Testis (tissue), 3 donors: Measurements from ENCODE around the gene BAMBI. TPM values are rescaled to one million over a fixed set of nuclear protein-coding genes. Genes with fewer than 3 reads are reported as not detected.

Experiments used
- DNase-seq: peaks from one replicate; pipeline ENCODE4 v3.0.0-alpha.2; 2019
- H3K27ac ChIP-seq, 2 donors: fragments of 200-600 bp; sonication (generic); one replicate each; pipeline ENCODE4 v1.5.1; 2019
- H3K27me3 ChIP-seq: fragments of 200-600 bp; sonication (generic); one replicate; pipeline ENCODE4 v1.5.1; 2019
- H3K36me3 ChIP-seq: fragments of 200-600 bp; sonication (generic); one replicate; pipeline ENCODE4 v1.5.1; 2017; ENCODE audit warnings: low read depth; ENCODE audit errors: missing control alignments
- H3K4me1 ChIP-seq: fragments of 200-600 bp; sonication (generic); one replicate; pipeline ENCODE4 v1.5.1; 2019
- H3K4me3 ChIP-seq, 2 donors: fragments of 200-600 bp; sonication (generic); one replicate each; pipeline ENCODE4 v1.5.1; 2017 to 2019
- H3K9me3 ChIP-seq: fragments of 200-600 bp; sonication (generic); one replicate; pipeline ENCODE4 v1.5.1; 2017
- POLR2A ChIP-seq: fragments of 450-650 bp; IDR thresholded peaks from one replicate; pipeline ENCODE4 v1.6.1; 2017; ENCODE audit warnings: antibody characterized with exemption, mild to moderate bottlenecking, moderate library complexity
- WGBS, 2 donors: methylation state at CpG; one replicate each; pipeline ENCODE4 v1.1.5; 2018; 5-methylcytosine and 5-hydroxymethylcytosine counted together
- intact Hi-C: fragments of 100-400 bp; cut with DNase I; formaldehyde crosslinking; loops from one replicate; pipeline ENCODE4 v1.15.1; 2023; ENCODE audit warnings: low total_unique reads
- polyA plus RNA-seq: library from polyadenylated mRNA; stranded (reverse); fragments of 350-450 nt; fragmentation: Illumina TruSeq; extraction: RNeasy Lipid Tissue Mini Kit (QIAGEN cat#74804); gene quantifications from one replicate; pipeline ENCODE4 v1.2.3, GENCODE V29; 2014; ENCODE audit warnings: low read depth, low replicate concordance; ENCODE audit not compliant: insufficient read depth
- total RNA-seq, 2 donors: library from RNA; depleted of rRNA; stranded (reverse); fragments of >200 nt; gene quantifications; one replicate each; pipeline ENCODE4 v1.2.3, GENCODE V29; 2016
- TF ChIP-seq, protein P1 (sequence below), 3 experiments: fragments of 450-650 bp in 2 of 3; fragments of 200-600 bp in 1 of 3; sonication (generic) in 1 of 3; IDR thresholded peaks; one replicate each; pipeline ENCODE4 v1.5.1; 2016 to 2019; ENCODE audit warnings: antibody characterized with exemption in 3 of 3, mild to moderate bottlenecking in 2 of 3, moderate library complexity in 1 of 3

BAMBI gene
- total and polyA plus RNA-seq, 3 donors from 2014 or later, result 24.4 to 59.6 (median 49.7) TPM

DNA sequence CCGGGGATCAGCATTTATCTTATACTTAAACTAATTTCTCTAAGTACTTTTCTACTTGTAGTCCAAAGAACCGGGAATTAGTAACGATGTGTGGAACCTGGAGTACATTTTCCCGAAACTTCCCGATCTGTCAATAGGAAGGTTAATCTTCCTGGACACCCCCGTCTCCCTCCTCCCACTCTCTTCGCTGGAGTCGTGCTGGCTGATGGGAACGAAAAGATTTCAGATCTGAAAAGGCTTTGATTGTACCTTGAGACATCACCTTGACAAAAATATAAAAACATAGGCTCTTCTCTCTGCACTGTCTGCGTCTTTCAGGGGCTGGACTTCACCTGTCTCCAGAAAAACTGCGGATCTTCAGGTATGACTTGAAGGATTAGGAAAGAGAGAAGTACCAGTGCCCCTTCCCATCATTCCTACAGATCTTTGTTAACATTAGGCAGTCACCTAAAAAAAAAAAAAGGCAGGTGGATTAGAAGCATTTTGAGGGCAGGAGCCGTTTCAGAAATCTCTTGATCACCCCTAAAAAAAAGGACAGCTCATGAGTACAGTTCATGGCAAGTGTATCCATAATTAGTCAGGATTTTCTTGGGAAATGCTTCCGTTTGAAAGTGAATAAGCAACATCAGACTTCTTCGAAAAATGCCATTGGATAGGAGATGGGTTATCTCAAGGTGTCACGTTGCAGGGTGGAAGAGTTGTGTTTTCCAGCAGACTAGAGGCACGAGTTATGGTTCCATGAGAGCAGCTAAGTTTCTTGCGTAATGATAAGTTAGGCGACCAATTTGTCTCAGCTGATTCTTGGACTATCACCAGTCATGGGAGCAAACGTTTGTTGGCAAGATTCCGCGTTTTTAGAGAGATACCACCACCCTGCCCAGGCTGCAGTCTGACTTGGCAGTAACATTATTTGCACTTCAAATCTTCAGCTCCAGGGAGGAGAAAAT is 7.8 kb upstream of the BAMBI start:
- 31 to 43% methylated on average over 21 of the region's 21 CpGs for WGBS, 2 donors

DNA sequence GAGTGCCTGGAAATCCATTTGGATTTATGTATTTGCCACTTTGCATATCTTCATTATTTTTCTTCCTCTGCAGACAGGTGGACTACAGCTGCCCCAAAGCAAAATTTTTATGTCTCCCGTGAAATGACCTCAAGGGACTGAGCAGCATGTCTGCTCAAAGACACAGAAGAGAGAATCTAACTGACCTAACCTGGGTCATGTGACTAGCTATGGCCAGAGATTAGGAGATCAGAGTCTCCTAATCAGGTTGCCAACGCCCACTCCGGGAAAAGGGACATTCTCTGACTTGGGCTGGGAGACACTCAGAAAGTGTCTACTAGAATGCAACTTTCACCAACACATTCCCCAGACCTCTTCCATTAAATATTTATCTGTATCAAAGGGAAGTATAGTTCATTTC is 2.5 kb upstream of the BAMBI start:
- no peak for DNase-seq
- TF ChIP-seq, protein P1, sequence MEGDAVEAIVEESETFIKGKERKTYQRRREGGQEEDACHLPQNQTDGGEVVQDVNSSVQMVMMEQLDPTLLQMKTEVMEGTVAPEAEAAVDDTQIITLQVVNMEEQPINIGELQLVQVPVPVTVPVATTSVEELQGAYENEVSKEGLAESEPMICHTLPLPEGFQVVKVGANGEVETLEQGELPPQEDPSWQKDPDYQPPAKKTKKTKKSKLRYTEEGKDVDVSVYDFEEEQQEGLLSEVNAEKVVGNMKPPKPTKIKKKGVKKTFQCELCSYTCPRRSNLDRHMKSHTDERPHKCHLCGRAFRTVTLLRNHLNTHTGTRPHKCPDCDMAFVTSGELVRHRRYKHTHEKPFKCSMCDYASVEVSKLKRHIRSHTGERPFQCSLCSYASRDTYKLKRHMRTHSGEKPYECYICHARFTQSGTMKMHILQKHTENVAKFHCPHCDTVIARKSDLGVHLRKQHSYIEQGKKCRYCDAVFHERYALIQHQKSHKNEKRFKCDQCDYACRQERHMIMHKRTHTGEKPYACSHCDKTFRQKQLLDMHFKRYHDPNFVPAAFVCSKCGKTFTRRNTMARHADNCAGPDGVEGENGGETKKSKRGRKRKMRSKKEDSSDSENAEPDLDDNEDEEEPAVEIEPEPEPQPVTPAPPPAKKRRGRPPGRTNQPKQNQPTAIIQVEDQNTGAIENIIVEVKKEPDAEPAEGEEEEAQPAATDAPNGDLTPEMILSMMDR (IDR thresholded peaks at IDR 0.05), result no peak
- no peak for TF ChIP-seq POLR2A
- intact Hi-C loops, result loop anchor here (5.0 kb wide), 1 partner anchor 628 kb away; no protein-coding TSS in a partner anchor
- 69 to 78% methylated on average over 3 of the region's 3 CpGs for WGBS, 2 donors
- Histone ChIP-seq H3K9me3 (no peaks in the 10 kb centered on the region), H3K27ac (no peak overlapping the region), H3K36me3 (no peaks in the 10 kb centered on the region), H3K27me3 (no peaks in the 10 kb centered on the region), H3K4me3 (no peak overlapping the region), H3K4me1 (peaks cover 4% of the 10 kb centered on the region)

More for the DNA sequence above, 7.8 kb upstream of the BAMBI start:
- intact Hi-C loops, result loop anchor here (10.0 kb wide), 1 partner anchor 325 kb away; no protein-coding TSS in a partner anchor
- Histone ChIP-seq H3K27ac (no peak overlapping the region), H3K27me3 (no peaks in the 10 kb centered on the region), H3K9me3 (no peaks in the 10 kb centered on the region), H3K4me3 (peak overlapping the region; percentile 34 to 55), H3K36me3 (no peaks in the 10 kb centered on the region), H3K4me1 (peaks cover 5% of the 10 kb centered on the region)
- TF ChIP-seq POLR2A, result no peak
- TF ChIP-seq, protein P1 (IDR thresholded peaks at IDR 0.05), result no peak
- no peak for DNase-seq

DNA sequence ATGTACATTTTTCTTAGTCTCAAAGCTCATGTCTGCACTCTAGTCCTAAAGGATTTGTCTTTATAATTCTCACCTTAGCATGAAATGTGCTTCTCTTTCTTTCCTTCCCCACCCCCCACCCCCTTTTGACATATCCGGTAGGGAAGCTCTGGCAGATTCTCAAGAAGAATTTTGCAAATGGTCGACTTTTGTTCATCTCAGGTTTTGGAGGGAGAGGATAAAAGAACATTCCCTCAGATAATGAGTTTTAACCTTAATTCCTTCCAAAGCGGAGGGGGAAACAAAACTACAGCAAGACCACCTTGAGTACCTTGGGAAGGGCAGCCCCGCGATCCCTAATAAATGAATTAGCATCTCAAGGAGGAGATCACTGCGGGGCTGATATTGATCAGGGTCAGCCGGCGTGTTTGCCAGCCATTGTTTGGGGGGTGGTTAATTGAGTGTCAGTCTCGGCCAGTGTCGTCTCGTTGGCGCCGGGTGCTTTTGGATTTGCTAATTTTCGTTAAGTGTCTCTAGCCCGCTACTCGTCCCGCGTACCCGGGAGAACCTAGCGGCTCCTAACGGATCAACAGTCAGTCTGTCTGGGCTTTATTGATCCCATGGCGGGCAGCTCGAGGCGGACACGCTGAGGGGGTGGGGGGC is 874 bp upstream of the BAMBI start:
- peak overlapping the region; percentile 74 to 80 for H3K4me3 ChIP-seq
- no peaks in the 10 kb centered on the region for H3K9me3 ChIP-seq
- TF ChIP-seq POLR2A, result no peak
- TF ChIP-seq, protein P1 (IDR thresholded peaks at IDR 0.05), result no peak
- no peaks in the 10 kb centered on the region for H3K36me3 ChIP-seq
- H3K27me3 ChIP-seq, result no peaks in the 10 kb centered on the region
- intact Hi-C loops, result loop anchor here (5.0 kb wide), 1 partner anchor 626 kb away; no protein-coding TSS in a partner anchor
- WGBS, 2 donors, result 3 to 7% methylated on average over 19 to 25 of the region's 25 CpGs
- H3K4me1 ChIP-seq, result peaks cover 4% of the 10 kb centered on the region
- DNase-seq, result peak; percentile 46
- no peak overlapping the region for H3K27ac ChIP-seq

DNA sequence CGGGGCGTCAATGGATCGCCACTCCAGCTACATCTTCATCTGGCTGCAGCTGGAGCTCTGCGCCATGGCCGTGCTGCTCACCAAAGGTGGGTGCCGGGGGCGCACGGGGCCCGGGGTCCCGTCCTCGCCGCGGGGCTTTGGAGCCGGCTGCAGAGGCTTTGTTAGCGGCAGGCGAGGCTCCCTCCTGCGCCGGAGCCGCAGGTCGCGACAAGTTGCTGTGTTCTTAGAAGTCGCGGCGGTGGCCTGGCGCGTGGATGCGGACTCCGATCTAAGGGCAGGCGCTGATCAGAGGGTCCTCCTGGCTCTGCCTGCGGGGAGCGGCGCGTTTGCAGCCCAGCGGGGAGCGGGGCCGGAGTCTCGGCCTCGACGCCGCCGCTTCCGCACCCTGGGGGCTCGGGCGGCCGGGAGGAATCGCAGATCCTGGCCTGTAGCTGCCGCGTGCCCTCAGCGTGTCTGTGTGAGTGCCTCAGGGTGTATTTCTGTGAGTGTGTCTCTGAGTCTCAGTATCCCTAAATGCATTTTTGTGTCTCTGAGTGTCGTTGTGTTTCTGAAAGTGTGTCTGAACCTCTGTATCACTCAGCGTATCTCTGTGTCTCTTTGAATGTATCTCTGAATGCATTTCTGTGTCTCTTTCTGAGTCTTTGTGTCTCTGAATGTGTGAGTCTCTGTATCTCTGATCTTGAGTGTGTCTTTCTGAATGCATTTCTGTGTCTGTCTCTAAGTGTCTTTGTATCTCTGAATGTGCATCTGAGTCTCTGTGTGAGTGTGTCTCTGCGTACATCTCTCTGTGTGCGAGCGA is 766 bp downstream of the BAMBI start:
- WGBS, 2 donors, result 1 to 5% methylated on average over 18 to 51 of the region's 54 CpGs
- H3K27ac ChIP-seq, result peak overlapping the region; percentile 53 to 67
- peaks cover 4% of the 10 kb centered on the region for H3K4me1 ChIP-seq
- TF ChIP-seq, protein P1 (IDR thresholded peaks at IDR 0.05), result no peak
- no peak for TF ChIP-seq POLR2A
- no peaks in the 10 kb centered on the region for H3K9me3 ChIP-seq
- H3K4me3 ChIP-seq, result peak overlapping the region; percentile 74 to 80
- no peaks in the 10 kb centered on the region for H3K27me3 ChIP-seq
- DNase-seq, result peak; percentile 33
- no peaks in the 10 kb centered on the region for H3K36me3 ChIP-seq
- intact Hi-C loops, result loop anchor here (5.0 kb wide), 1 partner anchor 624 kb away; no protein-coding TSS in a partner anchor
